Measurements from ENCODE around the gene SLC1A7. TPM values are rescaled to one million over a fixed set of nuclear protein-coding genes. Genes with fewer than 3 reads are reported as not detected.

The SLC1A7 gene
- polyA plus RNA-seq, 1 experiment, result 0.63 TPM

DNA sequence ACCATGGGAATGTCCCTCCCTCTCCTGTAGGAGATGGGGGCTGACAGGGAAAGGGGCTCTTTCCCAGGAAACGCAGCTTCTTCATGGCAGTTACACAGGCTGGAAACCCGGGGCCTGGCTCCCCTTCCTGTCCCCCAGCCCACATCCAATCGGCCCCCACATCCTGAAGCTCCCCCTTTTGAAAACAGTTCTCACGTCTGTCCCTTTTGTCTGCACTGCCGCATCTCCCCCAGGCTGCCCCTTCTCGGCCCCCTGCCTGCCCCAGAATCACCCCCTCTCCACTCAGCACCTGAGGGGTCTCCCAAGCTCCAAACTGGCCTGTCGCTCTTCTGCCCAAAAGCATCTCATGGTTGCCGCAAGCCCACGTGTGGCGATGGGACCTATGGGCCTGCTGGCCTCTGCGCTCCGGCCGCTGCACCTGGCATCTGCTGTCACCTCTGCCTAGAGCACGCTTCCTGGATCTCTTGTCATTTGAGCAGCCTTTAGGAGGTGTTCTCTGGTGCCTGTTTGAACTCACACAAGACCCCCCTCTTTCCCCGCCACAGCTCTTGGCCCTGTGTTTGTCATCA is 867 bp downstream of the SLC1A7 start:
- POLR2A ChIA-PET, result no interaction called here
- DNase-seq (ENCODE audit: low read depth), result no peak
- CTCF ChIA-PET, result no interaction called here
- TF ChIP-seq, protein P1, sequence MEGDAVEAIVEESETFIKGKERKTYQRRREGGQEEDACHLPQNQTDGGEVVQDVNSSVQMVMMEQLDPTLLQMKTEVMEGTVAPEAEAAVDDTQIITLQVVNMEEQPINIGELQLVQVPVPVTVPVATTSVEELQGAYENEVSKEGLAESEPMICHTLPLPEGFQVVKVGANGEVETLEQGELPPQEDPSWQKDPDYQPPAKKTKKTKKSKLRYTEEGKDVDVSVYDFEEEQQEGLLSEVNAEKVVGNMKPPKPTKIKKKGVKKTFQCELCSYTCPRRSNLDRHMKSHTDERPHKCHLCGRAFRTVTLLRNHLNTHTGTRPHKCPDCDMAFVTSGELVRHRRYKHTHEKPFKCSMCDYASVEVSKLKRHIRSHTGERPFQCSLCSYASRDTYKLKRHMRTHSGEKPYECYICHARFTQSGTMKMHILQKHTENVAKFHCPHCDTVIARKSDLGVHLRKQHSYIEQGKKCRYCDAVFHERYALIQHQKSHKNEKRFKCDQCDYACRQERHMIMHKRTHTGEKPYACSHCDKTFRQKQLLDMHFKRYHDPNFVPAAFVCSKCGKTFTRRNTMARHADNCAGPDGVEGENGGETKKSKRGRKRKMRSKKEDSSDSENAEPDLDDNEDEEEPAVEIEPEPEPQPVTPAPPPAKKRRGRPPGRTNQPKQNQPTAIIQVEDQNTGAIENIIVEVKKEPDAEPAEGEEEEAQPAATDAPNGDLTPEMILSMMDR (IDR thresholded peaks at IDR 0.05; ENCODE audit: insufficient read depth, low read depth, low read length), result no peak
- H3K36me3 ChIP-seq (ENCODE audit: control insufficient read depth, insufficient read depth, low read length), result no peaks in the 10 kb centered on the region
- no peak overlapping the region for H3K4me3 ChIP-seq (ENCODE audit: low read depth, low read length)
- no peaks in the 10 kb centered on the region for H3K27me3 ChIP-seq (ENCODE audit: control insufficient read depth, insufficient read depth, low read length)

DNA sequence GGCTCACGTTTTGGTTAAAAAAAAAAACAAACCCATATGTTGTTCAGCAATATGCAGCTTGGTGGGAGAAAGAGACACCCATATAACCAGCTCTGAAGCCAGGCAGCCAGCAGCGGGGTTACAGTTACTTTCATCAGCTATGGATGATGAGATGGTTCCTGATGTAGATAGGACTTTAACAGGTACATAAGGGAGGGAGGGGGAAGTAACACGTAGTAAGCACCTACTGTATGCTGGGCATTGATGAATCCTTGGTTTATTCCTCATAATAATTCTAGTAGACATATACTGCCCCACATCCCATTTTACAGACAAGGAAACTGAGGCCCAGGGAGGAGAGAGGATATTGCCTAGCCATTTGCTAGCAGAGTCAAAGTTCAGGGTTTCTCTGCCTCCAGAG is 2.0 kb downstream of the SLC1A7 start:
- CTCF ChIA-PET, result interaction anchor here (1.2 to 1.8 kb wide), 2 partner anchors 39 to 45 kb away, joined by 3 to 5 read pairs; no protein-coding TSS in a partner anchor
- no peak overlapping the region for H3K4me3 ChIP-seq (ENCODE audit: low read depth, low read length)
- H3K36me3 ChIP-seq (ENCODE audit: control insufficient read depth, insufficient read depth, low read length), result no peaks in the 10 kb centered on the region
- TF ChIP-seq, protein P1 (IDR thresholded peaks at IDR 0.05; ENCODE audit: insufficient read depth, low read depth, low read length), result no peak
- POLR2A ChIA-PET, result no interaction called here
- DNase-seq (ENCODE audit: low read depth), result no peak
- no peaks in the 10 kb centered on the region for H3K27me3 ChIP-seq (ENCODE audit: control insufficient read depth, insufficient read depth, low read length)

DNA sequence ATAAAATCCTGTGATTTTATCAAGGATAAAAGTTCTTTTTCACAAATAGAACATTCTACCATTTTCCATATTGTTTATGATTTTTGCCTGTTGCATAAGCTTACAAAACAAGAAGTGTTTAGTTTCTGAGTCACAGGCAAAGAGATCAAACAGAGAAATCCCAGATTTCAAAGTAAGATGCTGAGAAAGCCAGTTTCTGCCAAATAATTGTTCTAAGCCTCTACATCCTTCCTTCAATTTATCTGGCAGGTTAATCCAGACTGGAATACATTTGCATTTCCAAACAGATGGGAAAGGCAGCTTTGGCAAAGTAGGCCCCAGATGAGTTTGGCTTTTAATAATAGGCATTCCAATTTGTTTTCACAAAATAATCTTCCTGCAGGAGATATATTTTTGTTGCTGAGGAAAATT is 2.5 kb downstream of the SLC1A7 start:
- ChIA-PET CTCF (interaction anchor here (1.2 to 1.8 kb wide), 2 partner anchors 40 to 46 kb away, joined by 3 to 5 read pairs; no protein-coding TSS in a partner anchor), POLR2A (no interaction called here)
- no peak overlapping the region for H3K4me3 ChIP-seq (ENCODE audit: low read depth, low read length)
- H3K36me3 ChIP-seq (ENCODE audit: control insufficient read depth, insufficient read depth, low read length), result no peaks in the 10 kb centered on the region
- TF ChIP-seq, protein P1 (IDR thresholded peaks at IDR 0.05; ENCODE audit: insufficient read depth, low read depth, low read length), result no peak
- no peaks in the 10 kb centered on the region for H3K27me3 ChIP-seq (ENCODE audit: control insufficient read depth, insufficient read depth, low read length)
- no peak for DNase-seq (ENCODE audit: low read depth)

DNA sequence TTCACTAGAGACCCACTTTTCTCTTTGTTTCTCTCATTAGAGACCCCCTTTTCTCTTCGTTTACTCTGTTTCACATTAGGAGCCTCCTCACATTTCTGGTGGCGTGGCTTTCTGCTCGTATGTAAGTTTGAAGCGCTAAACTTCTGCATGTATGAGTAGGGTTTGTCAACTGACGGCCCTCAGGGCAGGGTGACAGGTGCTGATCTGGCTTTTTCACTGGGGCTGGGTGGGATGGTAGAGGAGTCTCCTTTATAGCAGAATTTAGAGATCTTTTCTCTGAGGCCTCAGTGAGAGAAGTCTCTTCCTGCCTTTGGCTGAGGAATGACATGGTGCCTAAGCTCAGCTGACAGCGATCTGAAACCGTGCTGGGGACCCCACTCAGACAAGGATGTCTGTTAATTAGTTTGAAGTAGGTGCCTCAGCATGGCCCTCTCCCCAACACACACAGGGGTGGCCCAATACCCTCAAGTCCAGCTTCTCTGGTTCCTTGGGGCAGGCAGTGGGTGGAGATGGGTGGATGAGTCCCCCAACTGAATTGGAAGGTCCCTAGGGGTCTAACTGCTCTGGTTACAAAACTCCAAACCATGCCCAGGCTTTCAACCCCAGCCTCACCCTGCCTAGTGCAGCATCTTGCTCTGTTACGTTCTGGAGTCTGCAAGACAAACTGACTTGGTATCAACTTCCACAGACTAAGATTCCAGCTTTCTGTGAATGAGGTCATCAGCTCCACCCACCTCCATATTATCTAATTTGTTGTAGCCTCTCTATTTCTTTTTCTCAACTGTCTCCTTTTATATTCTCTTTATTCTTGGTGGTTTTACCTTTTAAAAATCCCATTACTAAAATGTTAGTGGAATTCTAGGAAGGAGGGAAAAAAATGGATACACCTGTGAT is 3.2 kb downstream of the SLC1A7 start:
- ChIA-PET CTCF (interaction anchor here (0.9 to 1.8 kb wide), 3 partner anchors 17 to 47 kb away, joined by 3 to 5 read pairs (median 3); no protein-coding TSS in a partner anchor), POLR2A (no interaction called here)
- Histone ChIP-seq H3K27me3 (ENCODE audit: control insufficient read depth, insufficient read depth, low read length) (no peaks in the 10 kb centered on the region), H3K36me3 (ENCODE audit: control insufficient read depth, insufficient read depth, low read length) (no peaks in the 10 kb centered on the region), H3K4me3 (ENCODE audit: low read depth, low read length) (no peak overlapping the region)
- TF ChIP-seq, protein P1 (IDR thresholded peaks at IDR 0.05; ENCODE audit: insufficient read depth, low read depth, low read length), result no peak
- no peak for DNase-seq (ENCODE audit: low read depth)

DNA sequence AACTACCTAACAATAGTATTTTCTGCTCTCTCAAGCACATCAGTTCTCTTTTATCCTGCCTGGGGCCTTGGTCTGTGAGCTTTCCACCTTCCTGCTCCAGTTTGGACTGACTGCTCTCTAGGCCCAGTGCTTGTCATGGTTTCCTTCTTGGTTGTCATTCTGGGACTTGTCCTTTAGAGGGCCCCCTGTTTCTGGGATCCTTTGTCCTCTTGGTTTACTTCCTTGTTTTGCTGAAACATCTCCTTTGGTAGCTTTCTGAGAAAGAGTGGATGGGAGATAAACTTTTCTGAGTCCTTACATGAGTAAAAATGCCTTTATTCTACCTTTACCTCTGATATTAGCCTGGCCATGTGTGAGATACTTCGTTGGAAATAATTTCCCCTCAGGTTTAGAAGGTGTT is 4.7 kb downstream of the SLC1A7 start:
- CTCF ChIA-PET, result interaction anchor here (1.6 kb wide), 1 partner anchor 10 kb away, joined by 3 read pairs; no protein-coding TSS in a partner anchor
- Histone ChIP-seq H3K27me3 (ENCODE audit: control insufficient read depth, insufficient read depth, low read length) (no peaks in the 10 kb centered on the region), H3K4me3 (ENCODE audit: low read depth, low read length) (no peak overlapping the region), H3K36me3 (ENCODE audit: control insufficient read depth, insufficient read depth, low read length) (no peaks in the 10 kb centered on the region)
- POLR2A ChIA-PET, result no interaction called here
- TF ChIP-seq, protein P1 (IDR thresholded peaks at IDR 0.05; ENCODE audit: insufficient read depth, low read depth, low read length), result no peak
- no peak for DNase-seq (ENCODE audit: low read depth)

Data from BJ (cell line).